ENCODE measurements around the gene BMPR2.
A peak's percentile ranks its signal among the peaks of the same experiment; 100 is the strongest.
"Not testable (repeated sequence)": the region's sequence is repeated elsewhere in the genome, so short reads cannot be mapped to it uniquely, and the experiment has no call there.

Gene BMPR2

GRCh38 chr2:202542142-202542541, 166.0 kb downstream of the BMPR2 start:
- DNase-seq, result no peak

GRCh38 chr2:202545523-202545922, 169.4 kb downstream of the BMPR2 start:
- peak; percentile 33 for DNase-seq

- DNase-seq, result peak; percentile 42
These were observed 169.8 kb downstream of the BMPR2 start for GRCh38 chr2:202545931-202546330.

GRCh38 chr2:202546499-202547141, 170.5 kb downstream of the BMPR2 start:
- DNase-seq, result not testable (repeated sequence)

- no peak for DNase-seq
These were observed 172.1 kb downstream of the BMPR2 start for GRCh38 chr2:202548240-202548639.

GRCh38 chr2:202551000-202551399, 174.9 kb downstream of the BMPR2 start:
- not testable (repeated sequence) for DNase-seq

GRCh38 chr2:202555356-202555755, 179.2 kb downstream of the BMPR2 start:
- DNase-seq, result no peak

- DNase-seq, result no peak
These were observed 184.1 kb downstream of the BMPR2 start for GRCh38 chr2:202560200-202560599.

GRCh38 chr2:202564226-202564625, 188.1 kb downstream of the BMPR2 start:
- no peak for DNase-seq

GRCh38 chr2:202566286-202566685, 190.2 kb downstream of the BMPR2 start:
- DNase-seq, result no peak

GRCh38 chr2:202574541-202574940, 198.4 kb downstream of the BMPR2 start:
- no peak for DNase-seq

- not testable (repeated sequence) for DNase-seq
These were observed 199.1 kb downstream of the BMPR2 start for GRCh38 chr2:202575194-202575593.

- peak; percentile 88 for DNase-seq
These were observed 201.4 kb downstream of the BMPR2 start for GRCh38 chr2:202577250-202578183.

GRCh38 chr2:202582846-202583245, 206.7 kb downstream of the BMPR2 start:
- not testable (repeated sequence) for DNase-seq

- no peak for DNase-seq
These were observed 207.6 kb downstream of the BMPR2 start for GRCh38 chr2:202583709-202584219.

- DNase-seq, result peak; percentile 88
These were observed 212.8 kb downstream of the BMPR2 start for GRCh38 chr2:202588647-202589581.

GRCh38 chr2:202589582-202589949, 213.4 kb downstream of the BMPR2 start:
- DNase-seq, result no peak

- DNase-seq, result no peak
These were observed 216.4 kb downstream of the BMPR2 start for GRCh38 chr2:202592566-202592965.

GRCh38 chr2:202599105-202599504, 223.0 kb downstream of the BMPR2 start:
- no peak for DNase-seq

GRCh38 chr2:202599911-202600310, 223.8 kb downstream of the BMPR2 start:
- no peak for DNase-seq

GRCh38 chr2:202604699-202605098, 228.6 kb downstream of the BMPR2 start:
- DNase-seq, result no peak

GRCh38 chr2:202605174-202605573, 229.0 kb downstream of the BMPR2 start:
- no peak for DNase-seq

Measured in NCI-H1105 treated with DMSO at 0.1 percent for 48 hours (cell line).